Uterus (tissue), 4 donors: ENCODE data around the gene TRPC4AP. TPM values are rescaled to one million over a fixed set of nuclear protein-coding genes. Genes with fewer than 3 reads are reported as not detected.

Experiments used
- DNase-seq, 2 donors: peaks; one replicate each; pipeline ENCODE4 v3.0.0-alpha.2; 2019 to 2020
- H3K27ac ChIP-seq, 2 donors: fragments of 200-600 bp; sonication (generic); 1 replicate in 1 of 2; 2 replicates in 1 of 2; pipeline ENCODE4 v1.5.1; 2016 to 2018
- H3K27me3 ChIP-seq, 2 donors: fragments of 200-600 bp; sonication (generic); one replicate each; pipeline ENCODE4 v1.5.1; 2018 to 2019; ENCODE audit warnings: control low read depth in 1 of 2
- H3K36me3 ChIP-seq, 2 donors: fragments of 200-600 bp; sonication (generic); one replicate each; pipeline ENCODE4 v1.5.1; 2019; ENCODE audit warnings: control low read depth in 1 of 2
- H3K4me1 ChIP-seq, 2 donors: fragments of 200-600 bp; sonication (generic); one replicate each; pipeline ENCODE4 v1.5.1; 2018 to 2019; ENCODE audit warnings: control low read depth in 1 of 2
- H3K4me3 ChIP-seq, 2 donors: fragments of 200-600 bp; sonication (generic); 1 replicate in 1 of 2; 2 replicates in 1 of 2; pipeline ENCODE4 v1.5.1; 2018 to 2019; ENCODE audit warnings: mild to moderate bottlenecking in 1 of 2
- H3K9me3 ChIP-seq, 2 donors: fragments of 200-600 bp; sonication (generic); one replicate each; pipeline ENCODE4 v1.5.1; 2019; ENCODE audit warnings: control low read depth in 1 of 2
- POLR2A ChIP-seq, 2 donors: fragments of 450-650 bp; IDR thresholded peaks; one replicate each; pipeline ENCODE4 v1.6.1; 2016; ENCODE audit warnings: antibody characterized with exemption in 2 of 2, mild to moderate bottlenecking in 1 of 2, moderate library complexity in 1 of 2
- intact Hi-C: fragments of 100-400 bp; cut with DNase I; formaldehyde crosslinking; loops from one replicate; pipeline ENCODE4 v1.15.1; 2023; ENCODE audit warnings: low total_unique reads
- total RNA-seq, 4 donors: library from RNA; depleted of rRNA in 3 of 4; stranded (reverse); fragments of >200 nt in 3 of 4; gene quantifications; one replicate each; pipeline versions ENCODE4 v1.1.0 to v1.2.4, GENCODE V29; 2014 to 2023
- TF ChIP-seq, protein P1 (sequence below), 4 experiments: fragments of 200-600 bp in 2 of 4; fragments of 450-650 bp in 2 of 4; sonication (generic) in 2 of 4; IDR thresholded peaks; one replicate each; pipeline ENCODE4 v1.5.1; 2016 to 2019; ENCODE audit warnings: antibody characterized with exemption in 4 of 4, mild to moderate bottlenecking in 2 of 4, moderate library complexity in 1 of 4
- donor health status: DM: yes; HTN: yes; CAD: no.

The TRPC4AP gene
- total RNA-seq, 4 donors from 2014 or later = 20.0 to 77.5 (median 49.6) TPM

- Histone ChIP-seq H3K4me1 (no peaks in the 10 kb centered on the region), H3K4me3 (no peak overlapping the region), H3K27ac (no peak overlapping the region), H3K36me3 (no peaks in the 10 kb centered on the region), H3K27me3 (peaks cover 0 to 6% of the 10 kb centered on the region in 2 donors), H3K9me3 (no peaks in the 10 kb centered on the region)
- TF ChIP-seq POLR2A (IDR thresholded peaks at IDR 0.05) = no peak
- TF ChIP-seq, protein P1, sequence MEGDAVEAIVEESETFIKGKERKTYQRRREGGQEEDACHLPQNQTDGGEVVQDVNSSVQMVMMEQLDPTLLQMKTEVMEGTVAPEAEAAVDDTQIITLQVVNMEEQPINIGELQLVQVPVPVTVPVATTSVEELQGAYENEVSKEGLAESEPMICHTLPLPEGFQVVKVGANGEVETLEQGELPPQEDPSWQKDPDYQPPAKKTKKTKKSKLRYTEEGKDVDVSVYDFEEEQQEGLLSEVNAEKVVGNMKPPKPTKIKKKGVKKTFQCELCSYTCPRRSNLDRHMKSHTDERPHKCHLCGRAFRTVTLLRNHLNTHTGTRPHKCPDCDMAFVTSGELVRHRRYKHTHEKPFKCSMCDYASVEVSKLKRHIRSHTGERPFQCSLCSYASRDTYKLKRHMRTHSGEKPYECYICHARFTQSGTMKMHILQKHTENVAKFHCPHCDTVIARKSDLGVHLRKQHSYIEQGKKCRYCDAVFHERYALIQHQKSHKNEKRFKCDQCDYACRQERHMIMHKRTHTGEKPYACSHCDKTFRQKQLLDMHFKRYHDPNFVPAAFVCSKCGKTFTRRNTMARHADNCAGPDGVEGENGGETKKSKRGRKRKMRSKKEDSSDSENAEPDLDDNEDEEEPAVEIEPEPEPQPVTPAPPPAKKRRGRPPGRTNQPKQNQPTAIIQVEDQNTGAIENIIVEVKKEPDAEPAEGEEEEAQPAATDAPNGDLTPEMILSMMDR (IDR thresholded peaks at IDR 0.05) = no peak
- no peak for DNase-seq
- intact Hi-C loops = no loop called here
These were observed 110.1 kb downstream of the TRPC4AP start for GRCh38 chr20:34982270-34983088.

DNA sequence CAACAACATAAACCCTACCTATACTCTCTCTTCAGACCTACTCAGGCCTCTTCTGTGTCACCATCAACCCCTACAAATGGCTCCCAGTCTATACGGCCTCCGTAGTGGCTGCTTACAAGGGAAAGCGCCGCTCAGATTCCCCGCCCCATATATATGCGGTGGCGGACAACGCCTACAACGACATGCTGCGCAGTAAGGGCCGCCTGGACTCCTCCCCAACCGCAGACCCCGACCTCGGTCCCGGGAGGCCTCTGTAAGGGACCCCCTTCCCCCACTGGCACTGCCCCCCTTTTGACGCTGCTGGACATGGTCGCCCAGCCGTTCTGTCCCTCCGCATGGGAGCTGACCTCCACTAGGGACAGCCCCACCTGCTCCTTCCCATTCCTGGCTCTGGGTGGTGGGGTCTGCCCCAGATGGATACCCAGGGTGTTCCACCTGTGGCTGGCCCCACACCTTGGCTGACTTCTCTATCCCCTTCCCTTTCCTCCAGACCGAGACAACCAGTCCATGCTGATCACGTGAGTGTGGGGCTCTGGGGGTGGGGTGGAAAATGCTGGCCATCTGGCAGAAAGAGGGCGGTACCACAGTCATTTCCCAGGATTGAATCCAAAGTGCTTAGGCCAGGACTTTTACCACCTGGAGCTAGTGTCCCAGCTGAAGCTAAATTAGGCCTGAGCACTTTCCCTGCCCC, 111.9 kb downstream of the TRPC4AP start:
- Histone ChIP-seq H3K4me3 (no peak overlapping the region), H3K9me3 (no peaks in the 10 kb centered on the region), H3K4me1 (no peaks in the 10 kb centered on the region), H3K27me3 (peaks cover 0 to 6% of the 10 kb centered on the region in 2 donors), H3K27ac (no peak overlapping the region), H3K36me3 (no peaks in the 10 kb centered on the region)
- DNase-seq = no peak
- intact Hi-C loops = no loop called here
- TF ChIP-seq, protein P1 (IDR thresholded peaks at IDR 0.05) = no peak
- TF ChIP-seq POLR2A (IDR thresholded peaks at IDR 0.05) = no peak

DNA sequence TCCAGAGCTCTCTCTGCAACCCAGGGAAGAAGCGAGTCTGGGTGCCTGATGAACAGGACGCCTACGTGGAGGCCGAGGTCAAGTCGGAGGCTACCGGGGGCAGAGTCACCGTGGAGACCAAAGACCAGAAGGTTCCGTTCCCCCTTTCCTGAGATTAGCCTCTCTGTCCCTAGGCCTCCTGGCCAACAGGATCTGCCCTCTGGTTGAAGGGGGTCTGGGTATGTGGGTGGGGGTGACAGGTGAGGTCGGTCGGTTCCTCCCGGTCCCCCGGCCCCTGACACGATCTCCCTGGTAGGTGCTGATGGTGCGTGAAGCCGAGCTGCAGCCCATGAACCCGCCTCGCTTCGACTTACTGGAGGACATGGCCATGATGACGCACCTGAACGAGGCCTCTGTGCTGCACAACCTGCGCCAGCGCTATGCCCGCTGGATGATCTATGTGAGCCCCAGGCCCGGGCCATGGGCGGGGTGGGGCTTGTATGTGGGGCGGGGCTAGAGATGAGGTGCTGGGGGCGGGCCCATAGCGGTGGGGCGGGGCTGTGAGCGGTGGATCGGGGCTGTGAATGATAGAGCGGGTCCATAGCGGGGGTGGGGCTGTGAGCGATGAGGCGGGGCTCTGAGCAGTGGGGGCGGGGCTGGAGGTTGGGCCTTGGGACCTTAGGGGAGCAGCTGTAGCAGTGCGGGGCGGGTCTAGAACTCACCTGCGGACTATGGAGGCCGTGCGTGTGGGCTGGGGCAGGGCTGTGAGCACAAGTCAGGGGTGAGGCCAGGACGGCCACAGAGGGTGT, 113.0 kb downstream of the TRPC4AP start:
- no peak overlapping the region for H3K4me3 ChIP-seq
- H3K4me1 ChIP-seq = no peaks in the 10 kb centered on the region
- DNase-seq = no peak
- H3K36me3 ChIP-seq = no peaks in the 10 kb centered on the region
- H3K27me3 ChIP-seq = peaks cover 0 to 6% of the 10 kb centered on the region in 2 donors
- H3K27ac ChIP-seq = no peak overlapping the region
- TF ChIP-seq, protein P1 (IDR thresholded peaks at IDR 0.05) = no peak
- TF ChIP-seq POLR2A (IDR thresholded peaks at IDR 0.05) = no peak
- intact Hi-C loops = no loop called here
- no peaks in the 10 kb centered on the region for H3K9me3 ChIP-seq

DNA sequence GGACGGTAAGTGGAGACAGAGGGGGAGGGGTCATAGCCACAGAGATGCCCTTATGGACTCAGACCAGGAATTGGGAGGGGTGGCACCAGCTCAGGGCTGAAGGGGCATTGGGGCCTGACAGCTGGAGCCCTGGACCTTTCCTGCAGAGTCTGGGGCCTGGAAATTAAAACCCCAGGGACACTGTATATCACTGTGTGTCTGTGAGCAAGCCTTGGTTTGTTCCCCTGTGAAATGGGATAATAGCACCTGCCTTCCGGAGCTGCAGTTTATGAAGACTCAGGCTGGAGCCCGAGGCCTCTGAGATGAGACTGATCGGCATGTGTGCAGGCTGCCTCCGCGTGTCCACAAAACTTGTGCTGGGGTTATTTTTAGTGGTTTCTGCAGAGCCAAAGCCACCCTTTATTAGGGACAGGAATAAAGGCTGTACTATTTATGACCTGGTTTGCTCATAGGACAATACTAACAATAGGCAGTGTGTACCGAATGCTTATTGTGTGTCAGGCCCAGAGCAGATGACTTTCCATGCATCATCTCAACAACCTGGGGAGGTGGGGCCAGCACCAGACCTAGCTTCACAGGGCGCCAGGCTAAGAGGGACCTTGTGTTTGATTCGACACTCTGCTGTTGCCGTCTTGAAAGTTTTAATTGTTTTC, 114.4 kb downstream of the TRPC4AP start:
- Histone ChIP-seq H3K27me3 (peaks cover 0 to 3% of the 10 kb centered on the region in 2 donors), H3K36me3 (no peaks in the 10 kb centered on the region), H3K4me1 (no peaks in the 10 kb centered on the region), H3K27ac (no peak overlapping the region), H3K4me3 (no peak overlapping the region), H3K9me3 (no peaks in the 10 kb centered on the region)
- intact Hi-C loops = no loop called here
- DNase-seq = no peak
- TF ChIP-seq POLR2A (IDR thresholded peaks at IDR 0.05) = no peak
- TF ChIP-seq, protein P1 (IDR thresholded peaks at IDR 0.05) = no peak
